Measurements from ENCODE around the gene WDR12. TPM values are rescaled to one million over a fixed set of nuclear protein-coding genes. Genes with fewer than 3 reads are reported as not detected.
A peak's percentile ranks its signal among the peaks of the same experiment; 100 is the strongest.

WDR12 gene
- total and polyA plus RNA-seq, 9 of the 15 experiments (the other 6 are each of a cell fraction or from before 2014, with no cell fraction given): 109 to 554 (median 174) TPM

GRCh38 chr2:202870431-202871299, 40.8 kb downstream of the WDR12 start:
- intact Hi-C loops (cut with micrococcal nuclease) (loop anchor here (5.0 kb wide), 1 partner anchor 283 kb away; no protein-coding TSS in a partner anchor), in situ Hi-C loops (cut with MboI) (no loop called here)
- H3K4me1 ChIP-seq (replicated peaks in 1 of 2; ENCODE audit: control insufficient read depth in 2 of 2, insufficient read depth in 2 of 2, low read length in 2 of 2): peaks cover 0 to 21% of the 10 kb centered on the region in 2 experiments; a peak in 2 of 5 replicates
- DNase-seq (ENCODE audit: extremely low read depth in 1 of 4, low spot score in 3 of 4) (peak; percentile 41 to 67 (median 48)), FAIRE-seq (peak; percentile 60), ATAC-seq (peak; percentile 91)
- H3K9me1 ChIP-seq (ENCODE audit: control insufficient read depth, insufficient read depth, low read length): no peaks in the 10 kb centered on the region
- CTCF ChIA-PET (ENCODE audit: low intra/inter-chr PET ratio): interaction anchor here (1.1 kb wide), 1 partner anchor 297 kb away, joined by 4 read pairs; no protein-coding TSS in a partner anchor
- no peaks in the 10 kb centered on the region for H3K9me3 ChIP-seq (replicated peaks; ENCODE audit: control insufficient read depth, insufficient read depth, low read depth, low read length)
- H3K4me3 ChIP-seq: peak overlapping the region; percentile 73
- under 1% methylated on average over 20 of the region's 37 CpGs for WGBS (ENCODE audit: insufficient coverage, low coverage, missing lambda C conversion rate)
- no peaks in the 10 kb centered on the region for H3K27me3 ChIP-seq (ENCODE audit: control insufficient read depth in 2 of 2, insufficient read depth in 2 of 2, low read length in 2 of 2)
- peak overlapping the region; percentile 66; the same call in 1 of the 3 replicates for H3K27ac ChIP-seq (ENCODE audit: extremely low read depth, low read depth, low read length)
- no peaks in the 10 kb centered on the region for H3K79me2 ChIP-seq (ENCODE audit: control insufficient read depth, insufficient read depth, low read length)
- POLR2A ChIA-PET: interaction anchor here (0.5 to 0.7 kb wide), 2 partner anchors 106 to 671 kb away, joined by 3 read pairs; no protein-coding TSS in a partner anchor
- H3K4me2 ChIP-seq (ENCODE audit: insufficient read depth, low read length): peak overlapping the region; percentile 86
- BruUV-seq (replicated peaks): TSS peak; percentile 35
- peak overlapping the region; percentile 92 for H2AFZ ChIP-seq (ENCODE audit: low read depth, low read length)
- H3K36me3 ChIP-seq (ENCODE audit: control insufficient read depth, insufficient read depth, low read length): no peaks in the 10 kb centered on the region
- H3K9ac ChIP-seq (ENCODE audit: insufficient read depth in 1 of 2, low read depth in 2 of 2, low read length in 2 of 2): peak overlapping the region; percentile 61 to 90
- H4K20me1 ChIP-seq (replicated peaks; ENCODE audit: control insufficient read depth, insufficient read depth, low read length): no peaks in the 10 kb centered on the region
- no peak for TF ChIP-seq BDP1 (IDR thresholded peaks at IDR 0.05; ENCODE audit: insufficient read depth, insufficient read length)
- TF ChIP-seq KLF1 (tag; IDR thresholded peaks at IDR 0.05): no peak
- no peak for TF ChIP-seq ZNF274 (IDR thresholded peaks at IDR 0.05; ENCODE audit: borderline replicate concordance, low read depth, low read length)
- no peak for TF ChIP-seq E2F8 (IDR thresholded peaks at IDR 0.05; ENCODE audit: low read depth, partially characterized antibody)
- TF ChIP-seq TFAP4 (CRISPR knock-in tag; IDR thresholded peaks at IDR 0.05; ENCODE audit: borderline replicate concordance): peak; percentile 17; the same call in 1 of the 2 replicates
- TF ChIP-seq CREM (IDR thresholded peaks at IDR 0.05; ENCODE audit: low read depth): no peak
- TF ChIP-seq JUNB (CRISPR knock-in tag; conservative IDR thresholded peaks at IDR 0.05): no peak
- TF ChIP-seq, protein P1, sequence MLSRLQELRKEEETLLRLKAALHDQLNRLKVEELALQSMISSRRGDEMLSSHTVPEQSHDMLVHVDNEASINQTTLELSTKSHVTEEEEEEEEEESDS (CRISPR knock-in tag; IDR thresholded peaks at IDR 0.05): no peak
- peak; percentile 77 for TF ChIP-seq CTBP1 (IDR thresholded peaks at IDR 0.05; ENCODE audit: borderline replicate concordance)
- TF ChIP-seq RAD51 (IDR thresholded peaks at IDR 0.05; ENCODE audit: borderline replicate concordance, low read depth): peak; percentile 19; the same call in 1 of the 2 replicates
- TF ChIP-seq, protein P2, sequence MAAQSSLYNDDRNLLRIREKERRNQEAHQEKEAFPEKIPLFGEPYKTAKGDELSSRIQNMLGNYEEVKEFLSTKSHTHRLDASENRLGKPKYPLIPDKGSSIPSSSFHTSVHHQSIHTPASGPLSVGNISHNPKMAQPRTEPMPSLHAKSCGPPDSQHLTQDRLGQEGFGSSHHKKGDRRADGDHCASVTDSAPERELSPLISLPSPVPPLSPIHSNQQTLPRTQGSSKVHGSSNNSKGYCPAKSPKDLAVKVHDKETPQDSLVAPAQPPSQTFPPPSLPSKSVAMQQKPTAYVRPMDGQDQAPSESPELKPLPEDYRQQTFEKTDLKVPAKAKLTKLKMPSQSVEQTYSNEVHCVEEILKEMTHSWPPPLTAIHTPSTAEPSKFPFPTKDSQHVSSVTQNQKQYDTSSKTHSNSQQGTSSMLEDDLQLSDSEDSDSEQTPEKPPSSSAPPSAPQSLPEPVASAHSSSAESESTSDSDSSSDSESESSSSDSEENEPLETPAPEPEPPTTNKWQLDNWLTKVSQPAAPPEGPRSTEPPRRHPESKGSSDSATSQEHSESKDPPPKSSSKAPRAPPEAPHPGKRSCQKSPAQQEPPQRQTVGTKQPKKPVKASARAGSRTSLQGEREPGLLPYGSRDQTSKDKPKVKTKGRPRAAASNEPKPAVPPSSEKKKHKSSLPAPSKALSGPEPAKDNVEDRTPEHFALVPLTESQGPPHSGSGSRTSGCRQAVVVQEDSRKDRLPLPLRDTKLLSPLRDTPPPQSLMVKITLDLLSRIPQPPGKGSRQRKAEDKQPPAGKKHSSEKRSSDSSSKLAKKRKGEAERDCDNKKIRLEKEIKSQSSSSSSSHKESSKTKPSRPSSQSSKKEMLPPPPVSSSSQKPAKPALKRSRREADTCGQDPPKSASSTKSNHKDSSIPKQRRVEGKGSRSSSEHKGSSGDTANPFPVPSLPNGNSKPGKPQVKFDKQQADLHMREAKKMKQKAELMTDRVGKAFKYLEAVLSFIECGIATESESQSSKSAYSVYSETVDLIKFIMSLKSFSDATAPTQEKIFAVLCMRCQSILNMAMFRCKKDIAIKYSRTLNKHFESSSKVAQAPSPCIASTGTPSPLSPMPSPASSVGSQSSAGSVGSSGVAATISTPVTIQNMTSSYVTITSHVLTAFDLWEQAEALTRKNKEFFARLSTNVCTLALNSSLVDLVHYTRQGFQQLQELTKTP (IDR thresholded peaks at IDR 0.05; ENCODE audit: low read depth in 1 of 2, partially characterized antibody in 2 of 2): no peak
- no peak for TF ChIP-seq ZC3H11A (IDR thresholded peaks at IDR 0.05; ENCODE audit: low read depth, low read length)
- no peak for TF ChIP-seq KDM1A (IDR thresholded peaks at IDR 0.05)

Measured in K562 (cell line).